Activated naive CD4-positive, alpha-beta T cell (primary cell): Measurements from ENCODE around the gene ZNF219.
"Not testable (repeated sequence)": the region's sequence is repeated elsewhere in the genome, so short reads cannot be mapped to it uniquely, and the experiment has no call there.

Experiments used
- DNase-seq, 4 experiments: peaks; one replicate each; lab custom pipeline; 2025; lab: John Stamatoyannopoulos, UW

The ZNF219 gene

GRCh38 chr14:21043387-21043973, 55.0 kb downstream of the ZNF219 start:
- no peak for DNase-seq

- DNase-seq, result no peak
These were observed 55.5 kb downstream of the ZNF219 start for GRCh38 chr14:21042918-21043317.

GRCh38 chr14:21041676-21042433, 56.6 kb downstream of the ZNF219 start, which contains the start of gene RNASE7:
Gene RNASE7, plus strand, starts transcription at chr14:21042362. Its CDS starts 631 bp downstream, at chr14:21042993.
- DNase-seq, result no peak

- not testable (repeated sequence) for DNase-seq
These were observed 57.5 kb downstream of the ZNF219 start for GRCh38 chr14:21040941-21041340.

- no peak for DNase-seq
These were observed 58.0 kb downstream of the ZNF219 start for GRCh38 chr14:21040370-21040925.
